GM23338 (cell line): Measurements from ENCODE around the gene RFX4.

Source experiments
- CREB1 ChIP-seq: fragments of 250-450 bp; sonication (Bioruptor Pico); IDR thresholded peaks from 2 replicates; pipeline ENCODE4 v1.5.0; 2020; ENCODE audit warnings: low read depth, mild to moderate bottlenecking, moderate library complexity
- CTCF ChIP-seq, 2 experiments: fragments of 200-600 bp in 1 of 2; sonication (generic) in 1 of 2; conservative IDR thresholded peaks; 2 replicates each; pipeline versions ENCODE4 v1.5.1 to v1.6.1; 2016 to 2017; ENCODE audit warnings: antibody characterized with exemption in 2 of 2, low read depth in 2 of 2, mild to moderate bottlenecking in 2 of 2, moderate library complexity in 1 of 2
- ETS1 ChIP-seq: IDR thresholded peaks from 2 replicates; pipeline ENCODE4 v1.6.1; 2016; ENCODE audit warnings: antibody characterized with exemption
- EZH2 ChIP-seq: fragments of 200-600 bp; sonication (generic); IDR thresholded peaks from one replicate; pipeline ENCODE4 v1.8.0; 2017; ENCODE audit warnings: antibody characterized with exemption, mild to moderate bottlenecking, low read depth; ENCODE audit not compliant: unreplicated experiment
- EZH2phosphoT487 ChIP-seq: fragments of 200-600 bp; sonication (generic); IDR thresholded peaks from one replicate; pipeline ENCODE4 v1.8.1; 2018; ENCODE audit warnings: antibody characterized with exemption; ENCODE audit not compliant: unreplicated experiment
- NANOG ChIP-seq: IDR thresholded peaks from 2 replicates; pipeline ENCODE4 v1.6.1; 2016; ENCODE audit warnings: antibody characterized with exemption, borderline replicate concordance
- POLR2AphosphoS5 ChIP-seq: IDR thresholded peaks from 2 replicates; pipeline ENCODE4 v1.6.1; 2016; ENCODE audit warnings: antibody characterized with exemption, low read depth
- REST ChIP-seq: IDR thresholded peaks from one replicate; pipeline ENCODE4 v1.6.1; 2018; ENCODE audit warnings: antibody characterized with exemption; ENCODE audit not compliant: unreplicated experiment
- STAT1 ChIP-seq: IDR thresholded peaks from one replicate; pipeline ENCODE4 v1.6.1; 2016; ENCODE audit warnings: antibody characterized with exemption; ENCODE audit not compliant: unreplicated experiment
- ZNF331 ChIP-seq: fragments of 250-450 bp; sonication (Bioruptor Pico); IDR thresholded peaks from 2 replicates; pipeline ENCODE4 v1.5.0; 2020; ENCODE audit warnings: low read depth, mild to moderate bottlenecking, moderate library complexity
- ZNF462 ChIP-seq: fragments of 250-450 bp; sonication (Bioruptor Pico); IDR thresholded peaks from 2 replicates; pipeline ENCODE4 v1.5.0; 2020; ENCODE audit warnings: mild to moderate bottlenecking, moderate library complexity

DNA sequence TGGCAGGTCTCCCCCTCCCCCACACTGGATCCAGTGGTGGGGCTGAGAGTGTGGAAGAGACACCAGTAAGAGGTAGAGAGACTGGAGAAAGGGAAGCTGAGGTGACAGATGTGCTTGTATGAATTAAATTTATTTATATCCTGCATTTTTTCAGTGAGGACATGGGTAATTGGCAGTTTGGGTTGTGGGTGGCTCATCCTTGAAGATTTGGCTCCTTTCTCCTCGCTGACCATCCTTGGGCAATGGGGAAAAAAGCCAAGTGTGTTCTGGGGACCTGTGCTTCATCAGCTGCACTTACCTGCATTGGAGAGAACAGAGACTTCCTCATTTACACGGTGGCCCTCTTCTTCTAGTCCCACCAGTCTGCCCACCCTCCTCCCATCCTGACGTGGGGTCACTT is 86.4 kb downstream of the RFX4 start:
- TF ChIP-seq POLR2AphosphoS5 (no peak), CTCF (conservative IDR thresholded peaks at IDR 0.05; ENCODE audit: low read depth in 2 of 2) (no peak), EZH2phosphoT487 (no peak), ETS1 (no peak), EZH2 (no peak), CREB1 (CRISPR knock-in tag) (no peak), REST (no peak), ZNF462 (CRISPR knock-in tag) (no peak), ZNF331 (CRISPR knock-in tag) (no peak), NANOG (no peak), STAT1 (no peak)
